Epithelial cell of esophagus (primary cell): ENCODE data around the gene FAM3B.

Experiments
- DNase-seq: peaks from one replicate; pipeline ENCODE4 v3.0.0; 2010; ENCODE audit warnings: low read depth
- H3K4me3 ChIP-seq: 2 replicates; pipeline ENCODE4 v1.5.1; 2011; ENCODE audit warnings: mild to moderate bottlenecking, low read length, control low read depth
- CTCF ChIP-seq: IDR thresholded peaks from 2 replicates; pipeline ENCODE4 v1.5.1; 2011; ENCODE audit warnings: low read depth, mild to moderate bottlenecking, low read length, control low read depth, inconsistent platforms; ENCODE audit not compliant: insufficient read depth; ENCODE audit errors: missing control alignments

The FAM3B gene

GRCh38 chr21:41316200-41317062 lies at the start of gene FAM3B:
Gene FAM3B (plus strand): TSS chr21:41316801. CDS start chr21:41316880, 79 bp downstream.
- TF ChIP-seq CTCF, result no peak
- H3K4me3 ChIP-seq, result no peak within 1 kb of the TSS

GRCh38 chr21:41267346-41267745 lies 49.3 kb upstream of the FAM3B start:
- no peak for DNase-seq
- H3K4me3 ChIP-seq, result no peak overlapping the region
- no peak for TF ChIP-seq CTCF

More at GRCh38 chr21:41316200-41317062, at the start of gene FAM3B:
- no peak for DNase-seq

GRCh38 chr21:41269535-41269934 lies 47.1 kb upstream of the FAM3B start:
- DNase-seq, result no peak
- H3K4me3 ChIP-seq, result no peak overlapping the region
- TF ChIP-seq CTCF, result no peak

GRCh38 chr21:41277196-41277595 lies 39.4 kb upstream of the FAM3B start:
- no peak for DNase-seq
- TF ChIP-seq CTCF, result no peak
- H3K4me3 ChIP-seq, result no peak overlapping the region

GRCh38 chr21:41277846-41278245 lies 38.8 kb upstream of the FAM3B start:
- TF ChIP-seq CTCF, result no peak
- no peak for DNase-seq
- H3K4me3 ChIP-seq, result no peak overlapping the region

GRCh38 chr21:41280115-41280919 lies 36.3 kb upstream of the FAM3B start:
- H3K4me3 ChIP-seq, result no peak overlapping the region
- no peak for DNase-seq

More at GRCh38 chr21:41280115-41280919, 36.3 kb upstream of the FAM3B start:
- no peak for TF ChIP-seq CTCF
